Left kidney (tissue), 2 donors: ENCODE results near the gene USP35. TPM values are rescaled to one million over a fixed set of nuclear protein-coding genes. Genes with fewer than 3 reads are reported as not detected.
"Not testable (repeated sequence)": the region's sequence is repeated elsewhere in the genome, so short reads cannot be mapped to it uniquely, and the experiment has no call there.

Source experiments
- DNase-seq: peaks from one replicate; pipeline ENCODE4 v3.0.0-alpha.2; 2013
- polyA plus RNA-seq: library from polyadenylated mRNA; unstranded; fragments of 120-200 nt; gene quantifications from one replicate; pipeline ENCODE4 v1.2.1, GENCODE V29; 2013; ENCODE audit not compliant: insufficient read length

The USP35 gene
- polyA plus RNA-seq, 1 donor = 4.9 TPM

DNA sequence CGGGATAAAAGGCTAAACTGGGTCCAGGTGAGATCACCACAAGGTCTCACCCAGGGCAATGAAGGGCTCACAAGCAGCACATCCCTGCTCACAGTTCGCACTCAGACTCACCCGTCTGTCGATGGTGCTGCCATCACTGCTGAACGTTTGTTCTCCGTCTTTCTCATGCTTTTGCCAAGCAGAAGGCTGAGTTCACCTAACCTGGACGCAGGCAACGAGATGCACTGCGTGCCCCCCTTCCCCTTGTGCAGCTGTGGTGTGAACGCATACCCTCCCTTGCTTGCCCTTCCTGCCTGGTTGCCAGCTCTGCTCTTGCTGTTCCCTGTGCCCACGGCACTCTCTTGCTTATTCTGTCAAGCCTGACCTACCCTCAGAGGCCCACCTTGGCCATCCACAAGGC, 18.3 kb upstream of the USP35 start:
- no peak for DNase-seq

GRCh38 chr11:78170874-78171549, 17.7 kb upstream of the USP35 start:
- DNase-seq = no peak

GRCh38 chr11:78171951-78172350, 16.8 kb upstream of the USP35 start:
- DNase-seq = no peak

DNA sequence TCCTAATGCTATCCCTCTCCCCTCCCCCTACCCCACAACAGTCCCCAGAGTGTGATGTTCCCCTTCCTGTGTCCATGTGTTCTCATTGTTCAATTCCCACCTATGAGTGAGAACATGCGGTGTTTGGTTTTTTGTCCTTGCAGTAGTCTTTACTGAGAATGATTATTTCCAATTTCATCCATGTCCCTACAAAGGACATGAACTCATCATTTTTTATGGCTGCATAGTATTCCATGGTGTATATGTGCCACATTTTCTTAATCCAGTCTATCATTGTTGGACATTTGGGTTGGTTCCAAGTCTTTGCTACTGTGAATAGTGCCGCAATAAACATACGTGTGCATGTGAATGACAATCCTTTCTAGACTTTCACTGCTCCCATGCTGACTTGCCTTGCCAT, 12.9 kb upstream of the USP35 start:
- not testable (repeated sequence) for DNase-seq

DNA sequence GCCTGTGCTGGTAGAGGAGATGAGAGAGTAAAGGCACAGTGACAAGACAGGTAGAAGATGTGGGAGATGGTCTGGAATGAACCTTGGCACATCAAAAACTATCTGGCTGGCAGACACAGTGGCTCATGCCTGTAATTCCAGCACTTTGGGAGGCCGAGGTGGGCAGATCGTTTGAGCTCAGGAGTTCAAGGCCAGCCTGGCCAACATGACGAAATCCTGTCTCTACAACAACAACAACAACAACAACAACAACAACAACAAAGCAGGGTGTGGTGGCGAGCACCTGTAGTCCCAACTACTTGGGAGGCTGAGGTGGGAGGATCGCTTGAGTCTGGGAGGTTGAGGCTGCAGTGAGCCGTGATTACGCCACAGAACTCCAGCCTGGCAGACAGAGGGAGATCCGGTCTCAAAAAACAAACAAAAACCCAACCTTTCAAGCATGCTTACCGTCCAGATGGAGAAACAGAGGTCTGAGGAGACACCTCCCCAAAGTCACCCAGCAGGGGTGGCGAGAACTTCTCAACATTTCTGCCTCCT, 12.0 kb upstream of the USP35 start:
- DNase-seq = no peak

GRCh38 chr11:78177216-78177615, 11.5 kb upstream of the USP35 start:
- DNase-seq = no peak

GRCh38 chr11:78179459-78180071, 9.2 kb upstream of the USP35 start:
- no peak for DNase-seq

- no peak for DNase-seq
Observed at GRCh38 chr11:78180751-78181150, 8.0 kb upstream of the USP35 start.

- no peak for DNase-seq
Observed at GRCh38 chr11:78181185-78181584, 7.5 kb upstream of the USP35 start.

DNA sequence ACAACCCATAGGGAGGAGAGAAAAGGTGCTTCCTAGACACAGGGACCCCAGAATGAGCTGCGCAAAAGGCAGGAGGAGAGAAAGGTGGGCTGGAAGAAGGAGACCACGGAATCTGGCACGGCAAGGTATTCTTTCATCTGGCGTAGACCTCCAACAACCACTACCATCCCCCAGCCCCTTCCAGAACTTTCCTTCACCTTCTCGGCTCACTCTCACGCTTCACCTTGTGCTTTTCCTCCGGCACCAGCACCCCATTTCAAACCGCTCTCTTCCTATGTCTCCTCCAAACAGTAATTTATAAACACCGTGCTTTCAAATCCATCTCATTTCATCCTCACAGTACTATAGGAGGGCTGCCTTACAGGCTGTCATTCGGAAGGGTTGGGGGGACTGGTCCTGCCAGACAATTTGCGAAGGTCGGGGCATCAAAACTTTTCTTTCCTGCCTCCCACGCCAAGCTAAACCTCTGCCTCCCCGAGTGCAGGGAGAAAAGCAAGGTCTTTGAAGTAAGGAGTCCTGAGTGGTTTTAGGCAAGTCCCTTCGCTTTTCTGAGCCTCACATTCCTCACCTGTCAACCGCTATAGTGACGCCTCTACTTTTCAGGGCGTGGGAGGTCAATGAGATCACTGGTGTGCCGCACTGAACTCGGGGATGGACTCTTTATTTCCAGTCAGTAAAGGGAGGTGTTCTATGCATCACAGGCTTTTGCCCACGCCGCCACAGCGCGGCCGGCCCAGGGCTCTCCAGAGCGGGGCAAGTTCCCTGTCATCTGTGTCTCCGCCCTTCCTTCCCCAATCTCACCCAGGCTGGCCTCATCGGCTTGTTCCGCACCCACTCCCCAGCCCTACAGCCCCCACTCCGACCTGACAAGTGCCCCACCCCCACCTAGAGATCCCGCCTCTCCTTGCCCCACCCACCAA, 1.1 kb upstream of the USP35 start:
- DNase-seq = no peak

DNA sequence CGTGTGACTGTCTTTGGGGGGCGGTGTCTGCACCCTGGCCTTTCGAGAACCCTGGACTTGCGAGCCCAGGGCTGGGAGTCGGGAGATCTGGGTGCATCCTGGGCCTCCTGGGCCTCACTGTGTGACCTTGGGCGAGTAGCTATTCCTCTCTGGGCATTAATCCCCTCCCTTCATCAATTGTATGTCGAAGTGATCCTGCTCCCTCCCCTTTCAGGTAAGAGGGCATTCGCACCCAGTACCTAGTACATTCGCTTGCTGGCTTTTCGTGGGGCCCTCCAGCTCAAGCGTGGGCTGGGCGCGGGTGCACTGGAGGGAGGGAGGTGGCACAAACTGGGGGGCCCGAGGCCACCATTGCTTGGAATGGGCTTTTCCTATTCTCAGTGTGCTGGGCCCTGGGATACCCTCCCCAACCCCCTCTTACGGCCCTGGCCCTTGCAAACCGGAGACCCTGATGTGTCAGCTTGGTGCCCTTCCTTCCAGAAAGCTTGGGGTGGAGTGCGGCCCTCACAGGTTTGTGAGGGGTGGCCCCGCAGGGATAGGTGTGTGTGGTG, 530 bp downstream of the USP35 start:
- DNase-seq = no peak

DNA sequence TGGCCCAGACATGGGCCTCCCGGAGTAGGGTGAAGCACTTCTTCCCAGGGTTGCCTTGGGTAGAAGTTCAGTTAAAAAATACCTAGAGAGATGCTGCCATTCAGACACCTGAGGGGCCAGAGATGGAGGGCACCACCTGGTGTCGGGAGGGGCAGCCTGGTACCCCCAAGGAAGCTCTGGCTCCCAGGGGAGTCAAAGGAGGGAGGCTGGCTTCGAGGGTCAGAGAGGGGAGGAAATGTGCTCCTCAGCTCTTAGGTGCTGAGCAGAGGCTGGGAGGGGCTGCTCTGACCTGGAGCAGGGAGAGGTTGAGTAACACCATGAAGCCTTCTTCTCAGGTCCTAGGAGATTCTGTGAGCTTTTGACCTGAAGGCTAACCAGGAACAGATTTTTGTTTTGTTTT, 1.1 kb downstream of the USP35 start:
- DNase-seq = no peak

DNA sequence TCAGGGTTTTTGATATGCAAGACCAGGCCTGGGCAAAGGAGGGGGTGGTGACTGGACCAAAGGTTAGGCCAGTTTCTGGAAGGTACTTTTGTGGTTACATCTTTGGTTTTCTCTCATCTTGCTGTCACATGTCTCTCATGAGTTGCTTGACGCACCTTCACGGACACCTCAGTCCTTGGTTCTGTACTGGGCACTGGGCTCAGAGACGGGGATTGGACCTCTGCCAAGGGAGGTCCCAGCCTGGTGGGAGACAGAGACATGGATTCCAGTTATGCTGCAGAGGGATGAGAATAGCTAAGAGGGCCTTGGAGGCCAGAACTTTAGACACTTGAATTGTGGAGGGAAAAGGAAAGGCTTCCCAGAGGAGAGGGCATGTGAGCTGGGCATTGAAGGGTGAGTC, 1.7 kb downstream of the USP35 start:
- DNase-seq = no peak

GRCh38 chr11:78190871-78191538, 2.3 kb downstream of the USP35 start:
- no peak for DNase-seq

- DNase-seq = peak; percentile 26
Observed at GRCh38 chr11:78192223-78192719, 3.6 kb downstream of the USP35 start.

DNA sequence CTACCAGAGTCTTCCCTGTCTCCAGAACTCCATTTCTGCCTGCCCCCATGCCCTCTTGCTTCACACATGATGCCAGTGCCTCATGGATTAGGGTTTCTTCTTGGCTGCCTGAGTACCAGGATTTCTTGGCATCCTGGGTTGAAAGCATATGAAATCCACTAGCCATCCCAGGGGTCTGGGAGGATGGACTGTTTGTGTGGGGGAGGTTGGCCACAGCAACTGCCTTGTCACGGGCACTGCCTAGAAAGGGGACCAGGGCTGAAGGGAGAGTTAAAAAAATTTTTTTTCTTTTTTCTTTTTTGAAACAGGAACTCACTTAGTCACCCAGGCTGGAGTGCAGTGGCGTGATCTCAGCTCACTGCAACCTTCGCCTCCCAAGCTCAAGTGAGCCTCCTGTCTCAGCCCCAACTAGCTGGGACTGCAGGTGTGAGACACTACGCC, 4.2 kb downstream of the USP35 start:
- no peak for DNase-seq

GRCh38 chr11:78193806-78194205, 5.1 kb downstream of the USP35 start:
- no peak for DNase-seq

DNA sequence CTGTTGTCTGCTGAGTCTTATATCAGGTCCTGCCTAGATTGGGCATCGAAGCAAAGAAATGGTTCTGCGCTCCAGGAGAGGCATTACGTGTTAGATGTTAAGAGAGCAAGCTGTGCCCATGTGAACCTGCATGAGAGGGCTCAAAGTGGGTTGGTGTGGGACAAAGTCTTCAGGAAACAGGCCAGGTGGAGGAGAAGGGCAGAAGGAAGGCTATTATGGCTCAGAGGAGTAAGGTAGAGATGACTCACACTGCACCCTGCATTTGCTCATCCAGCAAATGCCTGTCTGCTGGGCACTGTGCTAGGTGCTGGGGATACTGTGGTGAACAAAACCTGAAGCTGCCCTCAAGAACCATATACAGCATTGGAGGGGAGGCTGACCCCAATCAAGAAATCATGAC, 5.8 kb downstream of the USP35 start:
- no peak for DNase-seq

DNA sequence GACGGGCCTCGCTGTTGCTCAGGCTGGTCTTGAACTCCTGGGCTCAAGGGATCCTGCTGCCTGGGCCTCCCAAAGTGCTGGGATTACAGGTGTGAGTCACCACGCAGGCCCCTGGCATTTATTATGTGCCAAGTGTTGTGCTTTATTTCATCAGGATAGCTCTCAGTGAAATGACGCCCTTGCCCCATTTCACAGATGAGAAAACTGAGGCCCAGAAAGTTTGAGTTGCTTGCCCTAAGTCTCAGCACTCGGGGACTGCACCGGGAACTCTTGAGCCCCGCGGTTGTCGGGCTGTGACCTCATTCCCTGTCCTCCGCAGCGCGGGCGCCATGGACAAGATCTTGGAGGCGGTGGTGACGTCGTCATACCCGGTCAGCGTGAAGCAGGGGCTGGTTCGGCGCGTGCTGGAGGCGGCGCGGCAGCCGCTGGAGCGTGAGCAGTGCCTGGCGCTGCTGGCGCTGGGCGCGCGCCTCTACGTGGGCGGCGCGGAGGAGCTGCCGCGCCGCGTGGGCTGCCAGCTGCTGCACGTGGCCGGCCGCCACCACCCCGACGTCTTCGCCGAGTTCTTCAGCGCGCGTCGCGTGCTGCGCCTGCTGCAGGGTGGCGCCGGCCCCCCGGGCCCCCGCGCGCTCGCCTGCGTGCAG, 7.3 kb downstream of the USP35 start:
- peak; percentile 21 for DNase-seq

DNA sequence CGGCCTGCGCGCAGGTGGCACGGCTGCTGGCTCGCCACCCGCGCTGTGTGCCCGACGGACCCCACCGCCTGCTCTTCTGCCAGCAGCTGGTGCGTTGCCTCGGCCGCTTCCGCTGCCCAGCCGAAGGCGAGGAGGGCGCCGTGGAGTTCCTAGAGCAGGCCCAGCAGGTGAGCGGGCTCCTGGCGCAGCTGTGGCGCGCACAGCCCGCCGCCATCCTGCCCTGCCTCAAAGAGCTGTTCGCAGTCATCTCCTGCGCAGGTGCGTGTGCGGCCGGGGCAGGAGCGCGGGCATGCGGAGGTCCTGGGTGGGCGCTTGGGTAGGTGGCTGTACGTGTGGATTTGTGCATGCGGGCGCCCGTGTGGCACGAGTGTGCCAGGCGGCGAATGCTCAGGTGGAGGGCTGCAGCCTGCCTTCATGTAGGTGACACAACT, 8.0 kb downstream of the USP35 start:
- DNase-seq = no peak

DNA sequence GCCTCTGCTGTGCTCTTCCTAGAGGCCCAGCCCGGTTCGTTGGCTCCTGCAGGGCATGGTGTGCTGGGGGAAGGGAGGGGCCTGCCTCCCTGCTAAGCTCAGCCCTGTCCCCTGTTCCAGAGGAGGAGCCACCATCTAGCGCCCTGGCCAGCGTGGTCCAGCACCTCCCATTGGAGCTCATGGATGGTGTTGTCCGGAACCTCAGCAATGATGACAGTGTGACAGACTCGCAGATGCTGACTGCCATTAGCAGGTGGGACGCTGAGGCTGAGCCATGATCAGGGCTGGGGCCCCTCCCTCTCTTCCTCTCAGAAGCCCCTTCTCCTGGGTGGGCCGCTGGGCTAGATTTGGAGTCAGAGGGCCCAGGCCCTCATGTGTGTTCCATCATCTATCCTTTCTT, 9.1 kb downstream of the USP35 start:
- DNase-seq = no peak
